HCT116 (cell line): ENCODE measurements around the gene ACTN3. TPM values are rescaled to one million over a fixed set of nuclear protein-coding genes. Genes with fewer than 3 reads are reported as not detected.

ENCODE experiments used
- ATAC-seq: fragments of 200-7000 bp; cut with Tn5 transposase; 2 replicates; pipeline ENCODE4 v1.9.1; 2020; ENCODE audit warnings: mild to moderate bottlenecking, moderate library complexity
- BruUV-seq: library from RNA; stranded (reverse); fragments of 400-500 nt; replicated peaks from 2 replicates; lab custom pipeline; 2021; lab: Mats Ljungman, UMichigan
- CTCF ChIA-PET: fragments of 300-600 bp; sonication (Branson Sonifier 250); formaldehyde crosslinking; loops from one replicate; lab custom pipeline; 2021; ENCODE audit warnings: antibody characterized with exemption; lab: Charles Lee
- POLR2A ChIA-PET: fragments of 300-600, 350-600 bp; sonication (Branson Sonifier 250); formaldehyde crosslinking; loops from one replicate; lab custom pipeline; 2021; ENCODE audit warnings: antibody characterized with exemption; lab: Charles Lee
- RAD21 ChIA-PET, 2 experiments: fragments of 300-600 bp; sonication (Branson Sonifier 250); formaldehyde crosslinking; loops; one replicate each; lab custom pipeline; 2023; ENCODE audit warnings: low total read pairs in 2 of 2; ENCODE audit not compliant: uncharacterized antibody in 2 of 2, unreplicated experiment in 2 of 2, low non-redundant PET in 1 of 2; lab: Charles Lee
- DNase-seq: peaks from one replicate; pipeline ENCODE4 v3.0.0-alpha.2; 2010; ENCODE audit warnings: low read depth, low spot score
- H2AFZ ChIP-seq: fragments of 200-600 bp; shearing (Covaris generic), sonication (generic); 2 replicates; pipeline ENCODE4 v1.6.1; 2017; ENCODE audit warnings: low read depth, mixed run types, mixed read lengths, antibody characterized with exemption, low read length; ENCODE audit not compliant: poor library complexity, severe bottlenecking
- H3K27ac ChIP-seq: 2 replicates; pipeline ENCODE4 v1.5.1; 2012; ENCODE audit warnings: low read depth, low read length
- H3K27me3 ChIP-seq: fragments of 200-600 bp; sonication (generic); 2 replicates; pipeline ENCODE4 v1.6.1; 2016; ENCODE audit warnings: mixed run types, low read length, mixed read lengths; ENCODE audit not compliant: insufficient read depth
- H3K36me3 ChIP-seq, 2 experiments: fragments of 200-500 bp in 1 of 2; fragments of 200-600 bp in 1 of 2; sonication (Bioruptor generic) in 1 of 2; sonication (generic) in 1 of 2; 2 replicates each; pipeline versions ENCODE4 v1.5.1 to v1.6.1; 2014 to 2016; ENCODE audit warnings: low read length in 2 of 2, inconsistent platforms in 1 of 2, mixed read lengths in 1 of 2, mixed run types in 1 of 2; ENCODE audit not compliant: insufficient read depth in 2 of 2, control insufficient read depth in 1 of 2
- H3K4me1 ChIP-seq, 2 experiments: fragments of 200-600 bp in 1 of 2; sonication (generic) in 1 of 2; 2 replicates each; pipeline versions ENCODE4 v1.5.1 to v1.6.1; 2012 to 2017; ENCODE audit warnings: low read length in 2 of 2, inconsistent platforms in 1 of 2, mild to moderate bottlenecking in 1 of 2, mixed read lengths in 1 of 2, mixed run types in 1 of 2, moderate library complexity in 1 of 2; ENCODE audit not compliant: insufficient read depth in 2 of 2, control insufficient read depth in 1 of 2
- H3K4me2 ChIP-seq: fragments of 200-600 bp; sonication (generic); 2 replicates; pipeline ENCODE4 v1.6.1; 2017; ENCODE audit warnings: mixed run types, low read length, mixed read lengths
- H3K4me3 ChIP-seq, 2 experiments: fragments of 200-600 bp in 1 of 2; sonication (generic) in 1 of 2; replicated peaks in 1 of 2; 2 replicates each; pipeline ENCODE4 v1.5.1; 2011 to 2016; ENCODE audit warnings: low read length in 2 of 2, control low read depth in 1 of 2, low read depth in 1 of 2, mild to moderate bottlenecking in 1 of 2, mixed read lengths in 1 of 2, mixed run types in 1 of 2
- H3K79me2 ChIP-seq: fragments of 200-600 bp; sonication (generic); 2 replicates; pipeline ENCODE4 v1.6.1; 2017; ENCODE audit warnings: mild to moderate bottlenecking, mixed run types, low read length, moderate library complexity, mixed read lengths; ENCODE audit not compliant: insufficient read depth
- H3K9ac ChIP-seq: fragments of 200-600 bp; sonication (generic); 2 replicates; pipeline ENCODE4 v1.6.1; 2016; ENCODE audit warnings: low read length, mixed read lengths
- H3K9me2 ChIP-seq: fragments of 200-600 bp; sonication (generic), shearing (Covaris generic); 2 replicates; pipeline ENCODE4 v1.6.1; 2017; ENCODE audit warnings: mixed run types, mild to moderate bottlenecking, moderate library complexity; ENCODE audit not compliant: insufficient read depth
- H3K9me3 ChIP-seq, 2 experiments: fragments of 200-500 bp in 1 of 2; fragments of 200-600 bp in 1 of 2; sonication (Bioruptor generic) in 1 of 2; sonication (generic) in 1 of 2; 2 replicates each; pipeline ENCODE4 v1.6.1; 2014 to 2017; ENCODE audit warnings: low read length in 2 of 2, mixed read lengths in 2 of 2, inconsistent platforms in 1 of 2, low read depth in 1 of 2, mild to moderate bottlenecking in 1 of 2, mixed run types in 1 of 2, moderate library complexity in 1 of 2; ENCODE audit not compliant: control insufficient read depth in 1 of 2, insufficient read depth in 1 of 2
- H4K20me1 ChIP-seq: fragments of 200-600 bp; sonication (generic), shearing (Covaris generic); 2 replicates; pipeline ENCODE4 v1.6.1; 2017; ENCODE audit warnings: mixed run types, mild to moderate bottlenecking, moderate library complexity; ENCODE audit not compliant: insufficient read depth
- CBX3 ChIP-seq: IDR thresholded peaks from 2 replicates; pipeline ENCODE4 v1.6.1; 2012; ENCODE audit warnings: low read depth
- CEBPB ChIP-seq: IDR thresholded peaks from 2 replicates; pipeline ENCODE4 v1.6.1; 2012; ENCODE audit warnings: low read depth
- ELF1 ChIP-seq: IDR thresholded peaks from 2 replicates; pipeline ENCODE4 v1.6.1; 2012; ENCODE audit warnings: low read depth, borderline replicate concordance
- EZH2 ChIP-seq: fragments of 200-600 bp; sonication (generic); IDR thresholded peaks from 2 replicates; pipeline ENCODE4 v1.6.1; 2017; ENCODE audit warnings: antibody characterized with exemption, mixed run types
- FOSL1 ChIP-seq: IDR thresholded peaks from 2 replicates; pipeline ENCODE4 v1.6.1; 2012; ENCODE audit warnings: low read depth
- JUND ChIP-seq: IDR thresholded peaks from 2 replicates; pipeline ENCODE4 v1.6.1; 2012
- POLR2A ChIP-seq: IDR thresholded peaks from 2 replicates; pipeline ENCODE4 v1.7.0; 2011; ENCODE audit warnings: borderline replicate concordance; ENCODE audit not compliant: insufficient read depth, insufficient read length; ENCODE audit errors: extremely low read depth
- RAD21 ChIP-seq: IDR thresholded peaks from 2 replicates; pipeline ENCODE4 v1.6.1; 2012; ENCODE audit warnings: low read depth, mild to moderate bottlenecking
- SIN3A ChIP-seq: IDR thresholded peaks from 2 replicates; pipeline ENCODE4 v1.6.1; 2012; ENCODE audit warnings: low read depth
- SRF ChIP-seq: IDR thresholded peaks from 2 replicates; pipeline ENCODE4 v1.6.1; 2012; ENCODE audit warnings: low read depth
- ZFX ChIP-seq: fragments of 450-650 bp; IDR thresholded peaks from 2 replicates; pipeline ENCODE4 v1.6.1; 2017
- ZNF274 ChIP-seq: fragments of 200-500 bp; sonication (Bioruptor generic); IDR thresholded peaks from 2 replicates; pipeline ENCODE4 v1.6.1; 2014; ENCODE audit warnings: mild to moderate bottlenecking, low read depth, low read length, inconsistent platforms
- intact Hi-C: fragments of 100-400 bp; cut with micrococcal nuclease; formaldehyde crosslinking; loops from 2 replicates; pipeline ENCODE4 v1.10.0; 2022
- total RNA-seq: library from RNA; stranded (reverse); gene quantifications from one replicate; pipeline ENCODE4 v1.2.1, GENCODE V29; 2021; ENCODE audit not compliant: unreplicated experiment
- TF ChIP-seq, protein P1 (sequence below): IDR thresholded peaks from 2 replicates; pipeline ENCODE4 v1.6.1; 2012
- TF ChIP-seq, protein P2 (sequence below): IDR thresholded peaks from 2 replicates; pipeline ENCODE4 v1.6.1; 2012
- TF ChIP-seq, protein P3 (sequence below): IDR thresholded peaks from 2 replicates; pipeline ENCODE4 v1.6.1; 2012; ENCODE audit warnings: low read depth
- TF ChIP-seq, protein P4 (sequence below): IDR thresholded peaks from 2 replicates; pipeline ENCODE4 v1.6.1; 2011; ENCODE audit warnings: mild to moderate bottlenecking, low read length, moderate library complexity; ENCODE audit not compliant: insufficient replicate concordance; ENCODE audit errors: extremely low read depth
- TF ChIP-seq, protein P5 (sequence below), 3 experiments: fragments of 200-600 bp in 1 of 3; sonication (generic) in 1 of 3; IDR thresholded peaks in 2 of 3; conservative IDR thresholded peaks in 1 of 3; 2 replicates each; pipeline ENCODE4 v1.5.1; 2012 to 2017; ENCODE audit warnings: low read depth in 2 of 3, low read length in 2 of 3, antibody characterized with exemption in 1 of 3, borderline replicate concordance in 1 of 3, control low read depth in 1 of 3, mild to moderate bottlenecking in 1 of 3, mixed read lengths in 1 of 3, mixed run types in 1 of 3, moderate library complexity in 1 of 3; ENCODE audit not compliant: insufficient read depth in 1 of 3

The ACTN3 gene
- total RNA-seq, 1 experiment from 2014 or later, result not detected

DNA sequence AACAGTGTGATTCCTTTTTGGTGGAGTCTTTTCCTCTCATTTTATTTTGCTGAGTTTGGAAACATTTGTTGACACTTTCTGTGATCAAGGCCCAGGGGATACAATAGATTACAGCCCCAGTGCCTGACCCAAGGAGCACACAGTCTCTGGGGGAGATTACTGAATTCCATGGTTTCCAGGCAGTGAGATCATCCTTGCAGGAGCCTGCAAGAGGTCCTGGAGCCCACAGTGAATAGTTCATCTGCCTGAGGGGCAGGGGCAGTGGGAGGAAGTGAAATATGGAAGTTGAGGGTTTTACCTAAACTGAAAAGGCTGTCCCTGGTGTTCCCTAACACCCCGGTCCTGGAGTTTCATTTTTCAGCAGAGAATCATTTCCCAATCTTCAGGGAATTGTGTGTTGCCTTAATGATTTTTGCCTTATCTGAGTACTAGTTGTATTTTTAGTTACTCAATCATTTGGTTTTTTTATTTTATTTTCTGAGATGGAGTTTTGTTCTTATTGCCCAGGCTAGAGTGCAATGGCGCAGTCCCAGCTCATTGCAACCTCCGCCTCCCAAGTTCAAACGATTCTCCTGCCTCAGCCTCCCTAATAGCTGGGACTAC lies 54.0 kb downstream of the ACTN3 start:
- H4K20me1 ChIP-seq, result no peaks in the 10 kb centered on the region
- TF ChIP-seq, protein P1, sequence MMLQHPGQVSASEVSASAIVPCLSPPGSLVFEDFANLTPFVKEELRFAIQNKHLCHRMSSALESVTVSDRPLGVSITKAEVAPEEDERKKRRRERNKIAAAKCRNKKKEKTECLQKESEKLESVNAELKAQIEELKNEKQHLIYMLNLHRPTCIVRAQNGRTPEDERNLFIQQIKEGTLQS, result no peak
- TF ChIP-seq JUND (no peak), EZH2 (no peak), ZFX (no peak), RAD21 (no peak), ELF1 (no peak), ZNF274 (no peak), FOSL1 (no peak), SIN3A (no peak), SRF (no peak), CBX3 (no peak), CEBPB (no peak), POLR2A (no peak)
- TF ChIP-seq, protein P2, sequence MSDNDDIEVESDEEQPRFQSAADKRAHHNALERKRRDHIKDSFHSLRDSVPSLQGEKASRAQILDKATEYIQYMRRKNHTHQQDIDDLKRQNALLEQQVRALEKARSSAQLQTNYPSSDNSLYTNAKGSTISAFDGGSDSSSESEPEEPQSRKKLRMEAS, result no peak
- TF ChIP-seq, protein P3, sequence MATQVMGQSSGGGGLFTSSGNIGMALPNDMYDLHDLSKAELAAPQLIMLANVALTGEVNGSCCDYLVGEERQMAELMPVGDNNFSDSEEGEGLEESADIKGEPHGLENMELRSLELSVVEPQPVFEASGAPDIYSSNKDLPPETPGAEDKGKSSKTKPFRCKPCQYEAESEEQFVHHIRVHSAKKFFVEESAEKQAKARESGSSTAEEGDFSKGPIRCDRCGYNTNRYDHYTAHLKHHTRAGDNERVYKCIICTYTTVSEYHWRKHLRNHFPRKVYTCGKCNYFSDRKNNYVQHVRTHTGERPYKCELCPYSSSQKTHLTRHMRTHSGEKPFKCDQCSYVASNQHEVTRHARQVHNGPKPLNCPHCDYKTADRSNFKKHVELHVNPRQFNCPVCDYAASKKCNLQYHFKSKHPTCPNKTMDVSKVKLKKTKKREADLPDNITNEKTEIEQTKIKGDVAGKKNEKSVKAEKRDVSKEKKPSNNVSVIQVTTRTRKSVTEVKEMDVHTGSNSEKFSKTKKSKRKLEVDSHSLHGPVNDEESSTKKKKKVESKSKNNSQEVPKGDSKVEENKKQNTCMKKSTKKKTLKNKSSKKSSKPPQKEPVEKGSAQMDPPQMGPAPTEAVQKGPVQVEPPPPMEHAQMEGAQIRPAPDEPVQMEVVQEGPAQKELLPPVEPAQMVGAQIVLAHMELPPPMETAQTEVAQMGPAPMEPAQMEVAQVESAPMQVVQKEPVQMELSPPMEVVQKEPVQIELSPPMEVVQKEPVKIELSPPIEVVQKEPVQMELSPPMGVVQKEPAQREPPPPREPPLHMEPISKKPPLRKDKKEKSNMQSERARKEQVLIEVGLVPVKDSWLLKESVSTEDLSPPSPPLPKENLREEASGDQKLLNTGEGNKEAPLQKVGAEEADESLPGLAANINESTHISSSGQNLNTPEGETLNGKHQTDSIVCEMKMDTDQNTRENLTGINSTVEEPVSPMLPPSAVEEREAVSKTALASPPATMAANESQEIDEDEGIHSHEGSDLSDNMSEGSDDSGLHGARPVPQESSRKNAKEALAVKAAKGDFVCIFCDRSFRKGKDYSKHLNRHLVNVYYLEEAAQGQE, result no peak
- TF ChIP-seq, protein P4, sequence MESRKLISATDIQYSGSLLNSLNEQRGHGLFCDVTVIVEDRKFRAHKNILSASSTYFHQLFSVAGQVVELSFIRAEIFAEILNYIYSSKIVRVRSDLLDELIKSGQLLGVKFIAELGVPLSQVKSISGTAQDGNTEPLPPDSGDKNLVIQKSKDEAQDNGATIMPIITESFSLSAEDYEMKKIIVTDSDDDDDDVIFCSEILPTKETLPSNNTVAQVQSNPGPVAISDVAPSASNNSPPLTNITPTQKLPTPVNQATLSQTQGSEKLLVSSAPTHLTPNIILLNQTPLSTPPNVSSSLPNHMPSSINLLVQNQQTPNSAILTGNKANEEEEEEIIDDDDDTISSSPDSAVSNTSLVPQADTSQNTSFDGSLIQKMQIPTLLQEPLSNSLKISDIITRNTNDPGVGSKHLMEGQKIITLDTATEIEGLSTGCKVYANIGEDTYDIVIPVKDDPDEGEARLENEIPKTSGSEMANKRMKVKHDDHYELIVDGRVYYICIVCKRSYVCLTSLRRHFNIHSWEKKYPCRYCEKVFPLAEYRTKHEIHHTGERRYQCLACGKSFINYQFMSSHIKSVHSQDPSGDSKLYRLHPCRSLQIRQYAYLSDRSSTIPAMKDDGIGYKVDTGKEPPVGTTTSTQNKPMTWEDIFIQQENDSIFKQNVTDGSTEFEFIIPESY, result no peak
- TF ChIP-seq, protein P5, sequence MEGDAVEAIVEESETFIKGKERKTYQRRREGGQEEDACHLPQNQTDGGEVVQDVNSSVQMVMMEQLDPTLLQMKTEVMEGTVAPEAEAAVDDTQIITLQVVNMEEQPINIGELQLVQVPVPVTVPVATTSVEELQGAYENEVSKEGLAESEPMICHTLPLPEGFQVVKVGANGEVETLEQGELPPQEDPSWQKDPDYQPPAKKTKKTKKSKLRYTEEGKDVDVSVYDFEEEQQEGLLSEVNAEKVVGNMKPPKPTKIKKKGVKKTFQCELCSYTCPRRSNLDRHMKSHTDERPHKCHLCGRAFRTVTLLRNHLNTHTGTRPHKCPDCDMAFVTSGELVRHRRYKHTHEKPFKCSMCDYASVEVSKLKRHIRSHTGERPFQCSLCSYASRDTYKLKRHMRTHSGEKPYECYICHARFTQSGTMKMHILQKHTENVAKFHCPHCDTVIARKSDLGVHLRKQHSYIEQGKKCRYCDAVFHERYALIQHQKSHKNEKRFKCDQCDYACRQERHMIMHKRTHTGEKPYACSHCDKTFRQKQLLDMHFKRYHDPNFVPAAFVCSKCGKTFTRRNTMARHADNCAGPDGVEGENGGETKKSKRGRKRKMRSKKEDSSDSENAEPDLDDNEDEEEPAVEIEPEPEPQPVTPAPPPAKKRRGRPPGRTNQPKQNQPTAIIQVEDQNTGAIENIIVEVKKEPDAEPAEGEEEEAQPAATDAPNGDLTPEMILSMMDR (IDR thresholded peaks at IDR 0.05 in 2 of 3, conservative IDR thresholded peaks at IDR 0.05 in 1 of 3; ENCODE audit: borderline replicate concordance in 1 of 3, insufficient read depth in 1 of 3, low read depth in 2 of 3, low read length in 2 of 3), result no peak
- H3K4me3 ChIP-seq, result no peak overlapping the region
- no TSS peak for BruUV-seq
- intact Hi-C loops, result no loop called here
- no peak overlapping the region for H3K4me2 ChIP-seq
- no peaks in the 10 kb centered on the region; the same call in 1 of the 2 replicates for H3K79me2 ChIP-seq
- ATAC-seq (no peak), DNase-seq (no peak)
- ChIA-PET POLR2A (interaction anchor here (0.8 kb wide), 1 partner anchor 37 kb away, joined by 3 read pairs; the partner anchor contains the start of gene RBM4), RAD21 (no interaction called here), CTCF (interaction anchor here (0.7 kb wide), 1 partner anchor 8 kb away, joined by 3 read pairs; the partner anchor contains the start of gene CCDC87)
- H3K9me2 ChIP-seq, result no peaks in the 10 kb centered on the region
- H3K27me3 ChIP-seq, result no peaks in the 10 kb centered on the region
- no peak overlapping the region for H3K9ac ChIP-seq
- H3K27ac ChIP-seq, result no peak overlapping the region
- peaks cover 2 to 4% of the 10 kb centered on the region in 2 experiments; a peak in 2 of 4 replicates for H3K36me3 ChIP-seq
- H2AFZ ChIP-seq, result no peak overlapping the region
- H3K9me3 ChIP-seq, result no peaks in the 10 kb centered on the region
- no peaks in the 10 kb centered on the region for H3K4me1 ChIP-seq
